Measurements from ENCODE around the gene ARSA.
"Not testable (repeated sequence)": the region's sequence is repeated elsewhere in the genome, so short reads cannot be mapped to it uniquely, and the experiment has no call there.

Gene ARSA

GRCh38 chr22:50627642-50628542 lies at the start of gene ARSA:
ARSA (minus strand) TSS chr22:50628152; CDS start chr22:50627779, 373 bp downstream.
- DNase-seq (ENCODE audit: low read depth) = peak; percentile 41

DNA sequence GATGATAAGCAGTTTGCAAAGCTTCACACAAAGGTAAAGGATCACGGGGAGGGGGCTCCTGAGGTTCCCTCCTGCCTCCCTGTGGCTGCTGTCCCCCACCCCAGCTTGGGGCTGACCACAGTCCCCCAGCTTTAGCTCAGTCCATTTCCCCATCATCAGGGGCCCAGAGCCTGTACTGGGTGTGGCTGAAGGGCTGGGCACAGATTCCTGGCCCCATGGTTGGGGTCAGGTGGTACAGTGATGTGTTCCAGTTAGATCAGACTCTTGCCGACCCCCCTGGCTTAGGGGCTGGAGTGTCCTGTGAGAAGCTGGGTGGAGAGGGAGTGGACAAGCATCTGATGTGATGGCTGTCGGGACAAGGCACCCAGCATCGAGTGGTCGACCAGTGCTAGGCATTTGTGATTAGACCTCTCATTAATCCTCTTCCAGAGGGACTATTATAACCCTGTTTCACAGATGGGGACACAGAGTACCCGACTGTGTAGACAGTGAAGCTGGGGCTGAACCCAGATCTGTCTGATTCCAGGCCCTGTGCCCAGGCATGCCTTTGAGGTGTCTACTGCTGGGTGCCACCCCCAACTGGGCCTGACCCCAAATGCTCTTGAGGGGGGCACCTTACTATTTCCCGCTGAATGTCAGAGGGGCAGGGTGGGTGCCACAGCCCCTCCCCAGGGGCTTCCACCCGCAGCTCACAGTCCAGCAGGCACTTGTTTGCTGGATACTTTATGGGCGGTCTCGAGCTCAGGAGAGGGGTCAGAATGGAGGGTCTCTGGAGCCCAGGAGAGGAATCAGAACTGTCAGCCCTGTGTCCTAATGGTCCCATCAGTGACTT lies 48.9 kb upstream of the ARSA start:
- DNase-seq (ENCODE audit: low read depth) = no peak

- DNase-seq (ENCODE audit: low read depth) = no peak
Measured at GRCh38 chr22:50676180-50676636, 48.3 kb upstream of the ARSA start.

- no peak for DNase-seq (ENCODE audit: low read depth)
Measured at GRCh38 chr22:50675553-50676179, 47.7 kb upstream of the ARSA start.

- no peak for DNase-seq (ENCODE audit: low read depth)
Measured at GRCh38 chr22:50674606-50675552, 46.9 kb upstream of the ARSA start.

DNA sequence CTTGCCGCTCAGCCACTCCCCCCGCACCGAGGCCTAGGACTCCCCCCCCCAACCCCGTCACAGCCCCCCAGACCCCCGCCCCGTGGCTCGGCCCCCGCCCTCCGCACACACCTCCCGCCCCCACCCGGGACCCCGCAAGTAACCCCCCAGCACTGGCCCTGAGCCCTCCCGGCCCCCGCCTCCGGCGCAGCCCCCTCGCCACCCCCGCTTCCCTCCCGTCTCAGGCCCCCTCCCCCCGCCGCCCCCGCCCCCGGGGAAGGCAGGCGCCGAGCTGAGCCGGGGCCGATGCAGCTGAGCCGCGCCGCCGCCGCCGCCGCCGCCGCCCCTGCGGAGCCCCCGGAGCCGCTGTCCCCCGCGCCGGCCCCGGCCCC lies 46.2 kb upstream of the ARSA start:
- DNase-seq (ENCODE audit: low read depth) = no peak

- no peak for DNase-seq (ENCODE audit: low read depth)
Measured at GRCh38 chr22:50673231-50674129, 45.5 kb upstream of the ARSA start.

- DNase-seq (ENCODE audit: low read depth) = no peak
Measured at GRCh38 chr22:50672471-50673230, 44.7 kb upstream of the ARSA start, which contains the start of gene SHANK3. SHANK3 (plus strand) TSS chr22:50672823.

DNA sequence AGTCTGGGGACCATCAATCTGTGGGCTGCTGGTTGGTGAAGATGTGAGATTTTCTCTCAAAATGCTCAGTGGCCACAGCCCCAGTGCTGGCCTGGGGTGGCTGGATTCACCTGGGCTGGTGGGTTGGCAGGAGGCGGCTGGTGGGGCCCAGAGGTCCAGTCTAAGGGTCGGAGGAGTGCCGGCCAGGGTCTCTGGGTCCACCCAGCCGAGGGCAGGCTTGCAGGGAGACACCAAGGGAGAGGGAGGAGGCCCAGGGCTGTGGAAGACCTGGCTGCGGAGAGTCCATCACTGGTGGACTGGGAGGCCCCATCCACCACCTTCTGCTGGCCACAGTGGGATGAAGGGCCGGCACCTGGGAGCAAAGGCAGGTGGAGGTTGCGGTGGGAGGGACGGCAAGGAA lies 44.1 kb upstream of the ARSA start:
- DNase-seq (ENCODE audit: low read depth) = no peak

- DNase-seq (ENCODE audit: low read depth) = no peak
Measured at GRCh38 chr22:50671641-50672040, 43.7 kb upstream of the ARSA start.

GRCh38 chr22:50670914-50671538 lies 43.1 kb upstream of the ARSA start:
- no peak for DNase-seq (ENCODE audit: low read depth)

DNA sequence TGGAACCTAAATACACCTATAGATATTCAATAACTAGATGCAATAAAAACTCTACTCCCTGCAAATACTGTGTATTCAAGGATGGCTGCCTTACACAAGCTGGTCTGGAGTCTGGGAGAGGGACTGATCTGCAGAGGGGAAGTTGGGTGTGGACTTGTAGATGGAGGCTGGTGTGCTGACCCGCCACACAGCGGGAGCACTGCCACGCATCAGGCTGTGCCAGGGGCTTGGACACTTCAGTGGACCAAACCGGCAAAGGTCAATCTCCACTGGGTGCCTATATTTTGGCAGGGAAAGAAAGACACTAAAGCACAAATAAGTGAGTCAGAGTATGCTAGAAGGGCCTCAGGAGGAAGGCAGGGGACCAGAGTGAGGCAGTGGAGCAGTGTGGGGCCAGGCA lies 42.6 kb upstream of the ARSA start:
- DNase-seq (ENCODE audit: low read depth) = no peak

DNA sequence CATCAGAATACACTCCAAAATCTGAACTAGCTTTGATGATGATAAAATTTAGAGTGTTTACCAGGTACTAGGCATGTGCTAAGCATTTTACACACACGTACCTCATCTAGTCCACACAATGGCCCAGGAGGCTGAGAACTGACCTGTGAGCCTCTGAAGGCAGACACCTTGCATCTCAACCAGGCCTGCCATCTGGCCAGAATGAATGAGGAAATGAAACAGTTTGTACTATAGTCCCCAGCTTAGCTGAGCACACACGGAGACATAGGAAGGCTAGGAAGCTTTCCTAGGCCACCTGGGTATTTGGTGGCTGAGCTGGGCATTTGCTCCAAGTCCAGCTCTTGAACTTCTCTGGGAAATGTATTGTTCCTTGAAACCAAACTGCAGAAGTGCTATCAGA lies 37.8 kb upstream of the ARSA start:
- no peak for DNase-seq (ENCODE audit: low read depth)

DNA sequence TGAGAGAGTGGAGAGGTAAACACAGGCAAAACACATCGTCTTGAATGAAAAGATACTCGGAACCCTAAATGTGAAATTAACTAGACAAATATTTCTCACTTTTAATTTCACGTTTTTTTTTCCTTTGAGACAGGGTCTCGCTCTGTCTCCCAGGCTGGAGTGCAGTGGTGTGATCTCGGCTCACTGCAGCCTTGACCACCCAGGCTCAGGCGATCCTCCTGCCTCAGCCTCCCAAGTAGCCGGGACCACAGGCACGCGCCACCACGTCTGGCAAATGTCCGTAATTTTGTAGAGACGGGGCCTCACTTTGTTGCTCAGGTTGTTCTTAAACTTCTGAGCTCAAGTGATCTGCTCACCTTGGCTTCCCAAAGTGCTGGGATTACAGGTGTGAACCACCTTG lies 37.3 kb upstream of the ARSA start:
- DNase-seq (ENCODE audit: low read depth) = no peak

- no peak for DNase-seq (ENCODE audit: low read depth)
Measured at GRCh38 chr22:50660306-50660705, 32.4 kb upstream of the ARSA start.

DNA sequence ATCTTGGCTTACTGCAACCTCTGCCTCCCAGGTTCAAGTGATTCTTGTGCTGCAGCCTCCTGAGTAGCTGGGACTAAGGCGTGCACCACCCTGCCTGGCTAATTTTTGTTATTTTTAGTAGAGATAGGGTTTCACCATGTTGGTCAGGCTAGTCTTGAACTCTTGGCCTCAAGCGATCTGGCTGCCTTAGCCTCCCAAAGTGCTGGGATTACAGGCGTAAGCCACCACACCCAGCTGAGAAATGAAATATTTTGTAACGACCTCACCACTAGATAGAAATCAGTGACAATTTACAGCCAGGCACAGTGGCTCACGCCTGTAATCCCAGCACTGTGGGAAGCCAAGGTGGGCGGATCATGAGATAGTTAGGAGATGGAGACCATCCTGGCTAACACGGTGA lies 31.8 kb upstream of the ARSA start:
- DNase-seq (ENCODE audit: low read depth) = not testable (repeated sequence)

DNA sequence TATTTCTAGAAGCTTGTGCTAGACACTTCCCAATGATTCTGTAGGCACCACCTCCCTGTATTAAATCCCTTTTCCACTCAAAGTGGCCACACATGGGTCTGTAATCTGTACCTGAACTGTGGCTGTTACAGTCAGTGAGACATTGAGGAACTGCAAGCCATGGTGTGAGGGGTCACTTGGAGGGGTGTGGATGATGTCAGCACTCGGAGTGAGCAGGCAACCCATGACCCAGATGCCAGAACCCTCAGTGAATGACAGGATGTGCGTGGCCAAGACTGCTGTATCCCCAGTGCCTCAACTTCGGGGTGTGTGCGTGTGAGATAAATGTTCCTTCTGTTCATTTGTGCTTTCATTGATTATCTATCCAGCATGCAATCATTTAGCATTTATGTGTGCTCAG lies 30.0 kb upstream of the ARSA start:
- no peak for DNase-seq (ENCODE audit: low read depth)

DNA sequence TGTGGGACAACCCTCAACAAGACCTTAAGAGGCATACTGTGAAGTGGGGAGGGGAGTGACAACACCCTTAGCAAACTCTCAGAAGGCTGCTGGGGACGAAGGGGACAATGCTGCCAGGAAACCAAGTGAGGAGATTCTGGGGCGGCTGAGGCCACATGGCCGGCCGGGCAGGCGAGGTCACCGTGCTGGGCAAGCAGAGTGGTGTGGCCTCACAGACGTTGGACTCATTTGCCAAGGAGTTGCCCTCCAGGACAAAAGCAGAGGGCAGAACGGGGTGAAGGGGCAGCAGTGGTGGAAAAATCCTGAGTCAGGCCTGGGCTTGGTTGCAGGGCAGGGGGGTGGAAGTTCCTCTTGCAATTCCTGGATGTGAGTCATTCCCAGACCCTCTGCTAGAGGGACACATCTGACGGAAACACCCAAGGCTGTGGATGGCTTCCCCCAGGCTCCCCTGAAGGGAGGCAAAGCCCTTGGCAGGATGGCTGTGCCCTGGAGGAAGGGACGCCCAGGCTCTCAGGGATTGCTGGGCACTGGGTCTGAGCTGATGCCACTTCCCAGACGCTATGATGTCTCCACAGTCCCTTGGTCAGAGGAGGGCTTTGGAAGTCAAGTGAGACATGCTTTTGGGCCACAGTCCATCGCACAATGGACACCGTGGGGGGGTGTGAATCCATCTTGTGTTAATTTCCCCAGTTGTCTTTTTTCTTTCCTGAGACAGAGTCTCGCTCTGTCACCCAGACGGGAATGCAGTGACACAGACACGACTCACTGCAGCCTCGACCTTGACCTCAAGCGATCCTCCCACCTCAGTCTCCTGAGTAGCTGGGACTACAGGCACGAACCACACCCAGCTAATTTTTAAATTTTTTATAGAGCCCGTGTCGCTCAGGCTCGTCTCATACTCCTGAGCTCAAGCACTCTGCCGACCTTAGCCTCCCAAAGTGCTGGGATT lies 28.4 kb upstream of the ARSA start:
- no peak for DNase-seq (ENCODE audit: low read depth)
